Measurements from ENCODE around the gene C12orf56.

Gene C12orf56

GRCh38 chr12:64395739-64396138 lies 5.2 kb upstream of the C12orf56 start:
- no peak for TF ChIP-seq CTCF (IDR thresholded peaks at IDR 0.05; ENCODE audit: control extremely low read depth, extremely low read depth, low read depth, missing control alignments)
- no peak for DNase-seq (ENCODE audit: extremely low spot score)
- POLR2A ChIA-PET: no interaction called here
- CTCF ChIA-PET: interaction anchor here (2.4 kb wide), 1 partner anchor 8 kb away, joined by 8 read pairs; no protein-coding TSS in a partner anchor

GRCh38 chr12:64392221-64392620 lies 1.7 kb upstream of the C12orf56 start:
- TF ChIP-seq CTCF (IDR thresholded peaks at IDR 0.05; ENCODE audit: control extremely low read depth, extremely low read depth, low read depth, missing control alignments): peak; percentile 19
- ChIA-PET POLR2A (no interaction called here), CTCF (interaction anchor here (1.0 to 1.9 kb wide), 2 partner anchors 8 to 11 kb away, joined by 5 to 7 read pairs; partner anchors contain the start of gene XPOT)
- DNase-seq (ENCODE audit: extremely low spot score): peak; percentile 45

- CTCF ChIA-PET: interaction anchor here (1.1 to 1.4 kb wide), 2 partner anchors 11 to 14 kb away, joined by 3 read pairs; no protein-coding TSS in a partner anchor
- POLR2A ChIA-PET: no interaction called here
- DNase-seq (ENCODE audit: extremely low spot score): no peak
- TF ChIP-seq CTCF (IDR thresholded peaks at IDR 0.05; ENCODE audit: control extremely low read depth, extremely low read depth, low read depth, missing control alignments): no peak
Measured at GRCh38 chr12:64389154-64389553, 1.4 kb downstream of the C12orf56 start.

GRCh38 chr12:64387197-64387816 lies 3.3 kb downstream of the C12orf56 start:
- no peak for DNase-seq (ENCODE audit: extremely low spot score)
- ChIA-PET POLR2A (no interaction called here), CTCF (interaction anchor here (2.0 kb wide), 1 partner anchor 9 kb away, joined by 8 read pairs; no protein-coding TSS in a partner anchor)
- no peak for TF ChIP-seq CTCF (IDR thresholded peaks at IDR 0.05; ENCODE audit: control extremely low read depth, extremely low read depth, low read depth, missing control alignments)

- DNase-seq (ENCODE audit: extremely low spot score): no peak
- no peak for TF ChIP-seq CTCF (IDR thresholded peaks at IDR 0.05; ENCODE audit: control extremely low read depth, extremely low read depth, low read depth, missing control alignments)
- POLR2A ChIA-PET: no interaction called here
- CTCF ChIA-PET: interaction anchor here (0.7 to 1.2 kb wide), 2 partner anchors 9 to 12 kb away, joined by 3 to 5 read pairs; no protein-coding TSS in a partner anchor
Measured at GRCh38 chr12:64385468-64385867, 5.1 kb downstream of the C12orf56 start.

GRCh38 chr12:64385019-64385418 lies 5.5 kb downstream of the C12orf56 start:
- POLR2A ChIA-PET: no interaction called here
- CTCF ChIA-PET: interaction anchor here (0.7 to 1.2 kb wide), 2 partner anchors 9 to 11 kb away, joined by 3 to 5 read pairs; no protein-coding TSS in a partner anchor
- DNase-seq (ENCODE audit: extremely low spot score): no peak
- no peak for TF ChIP-seq CTCF (IDR thresholded peaks at IDR 0.05; ENCODE audit: control extremely low read depth, extremely low read depth, low read depth, missing control alignments)
